Mammary epithelial cell (primary cell): ENCODE results near the gene RPL19.

ENCODE experiments used
- EZH2 ChIP-seq: IDR thresholded peaks from 2 replicates; pipeline ENCODE4 v1.6.1; 2012; ENCODE audit warnings: low read length, inconsistent platforms, borderline replicate concordance
- TF ChIP-seq, protein P1 (sequence below), 2 donors: IDR thresholded peaks in 1 of 2; conservative IDR thresholded peaks in 1 of 2; 2 replicates each; pipeline ENCODE4 v1.5.1; 2011 to 2012; ENCODE audit warnings: inconsistent platforms in 2 of 2, low read length in 2 of 2, mild to moderate bottlenecking in 2 of 2, control low read depth in 1 of 2, low read depth in 1 of 2; ENCODE audit not compliant: insufficient read depth in 1 of 2; ENCODE audit errors: extremely low read depth in 1 of 2

GRCh38 chr17:39161962-39162361, 38.1 kb upstream of the RPL19 start:
- no peak for TF ChIP-seq EZH2
- TF ChIP-seq, protein P1, sequence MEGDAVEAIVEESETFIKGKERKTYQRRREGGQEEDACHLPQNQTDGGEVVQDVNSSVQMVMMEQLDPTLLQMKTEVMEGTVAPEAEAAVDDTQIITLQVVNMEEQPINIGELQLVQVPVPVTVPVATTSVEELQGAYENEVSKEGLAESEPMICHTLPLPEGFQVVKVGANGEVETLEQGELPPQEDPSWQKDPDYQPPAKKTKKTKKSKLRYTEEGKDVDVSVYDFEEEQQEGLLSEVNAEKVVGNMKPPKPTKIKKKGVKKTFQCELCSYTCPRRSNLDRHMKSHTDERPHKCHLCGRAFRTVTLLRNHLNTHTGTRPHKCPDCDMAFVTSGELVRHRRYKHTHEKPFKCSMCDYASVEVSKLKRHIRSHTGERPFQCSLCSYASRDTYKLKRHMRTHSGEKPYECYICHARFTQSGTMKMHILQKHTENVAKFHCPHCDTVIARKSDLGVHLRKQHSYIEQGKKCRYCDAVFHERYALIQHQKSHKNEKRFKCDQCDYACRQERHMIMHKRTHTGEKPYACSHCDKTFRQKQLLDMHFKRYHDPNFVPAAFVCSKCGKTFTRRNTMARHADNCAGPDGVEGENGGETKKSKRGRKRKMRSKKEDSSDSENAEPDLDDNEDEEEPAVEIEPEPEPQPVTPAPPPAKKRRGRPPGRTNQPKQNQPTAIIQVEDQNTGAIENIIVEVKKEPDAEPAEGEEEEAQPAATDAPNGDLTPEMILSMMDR (conservative IDR thresholded peaks at IDR 0.05 in 1 of 2, IDR thresholded peaks at IDR 0.05 in 1 of 2; ENCODE audit: extremely low read depth in 1 of 2, insufficient read depth in 1 of 2, low read depth in 1 of 2, low read length in 2 of 2): no peak
